Natural killer cell treated with Interleukin-12 subunit alpha and Interleukin-12 subunit beta and Interleukin-15 and Interleukin-18, amount 100 ng/mL, for 72 hours (primary cell): ENCODE results near the gene DMRTC2. TPM values are rescaled to one million over a fixed set of nuclear protein-coding genes. Genes with fewer than 3 reads are reported as not detected.

Experiments used
- ATAC-seq, 2 donors: fragments of 150-1000 bp; cut with Tn5 transposase in 1 of 2; sonication (Bioruptor Pico), chemical (Tn5 transposase) in 1 of 2; 2 replicates each; pipeline ENCODE4 v1.10.0; 2021
- DNase-seq: peaks from one replicate; pipeline ENCODE4 v3.0.0; 2022; ENCODE audit warnings: low spot score
- H3K27ac Mint-ChIP-seq, 2 donors: 1 replicate in 1 of 2; 2 replicates in 1 of 2; pipeline ENCODE4 v1.8.0; 2022; ENCODE audit warnings: mixed read lengths in 2 of 2, mild to moderate bottlenecking in 1 of 2, moderate library complexity in 1 of 2
- H3K27me3 Mint-ChIP-seq, 2 donors: 1 replicate in 1 of 2; 2 replicates in 1 of 2; pipeline ENCODE4 v1.8.0; 2022; ENCODE audit warnings: mixed read lengths in 2 of 2
- H3K36me3 Mint-ChIP-seq: one replicate; pipeline ENCODE4 v1.8.0; 2022; ENCODE audit warnings: mixed read lengths
- H3K4me1 Mint-ChIP-seq, 2 donors: 1 replicate in 1 of 2; 2 replicates in 1 of 2; pipeline ENCODE4 v1.8.0; 2022; ENCODE audit warnings: low read depth in 2 of 2, mixed read lengths in 2 of 2, mild to moderate bottlenecking in 1 of 2
- H3K4me3 Mint-ChIP-seq: one replicate; pipeline ENCODE4 v1.8.0; 2022; ENCODE audit warnings: mixed read lengths
- H3K9me3 Mint-ChIP-seq: 2 replicates; pipeline ENCODE4 v1.8.0; 2022; ENCODE audit warnings: mixed read lengths
- total RNA-seq, 2 donors: library from RNA; stranded (reverse); gene quantifications; one replicate each; pipeline ENCODE4 v1.2.3, GENCODE V29; 2022

Gene DMRTC2
- total RNA-seq, 2 donors from 2014 or later: not detected

GRCh38 chr19:41815301-41815700 lies 29.5 kb upstream of the DMRTC2 start:
- Mint-ChIP-seq H3K4me3 (no peak overlapping the region), H3K36me3 (no peaks in the 10 kb centered on the region), H3K9me3 (no peaks in the 10 kb centered on the region), H3K27me3 (peaks cover 0 to 5% of the 10 kb centered on the region in 2 donors), H3K4me1 (no peaks in the 10 kb centered on the region), H3K27ac (no peak overlapping the region)
- ATAC-seq (no peak), DNase-seq (no peak)

DNA sequence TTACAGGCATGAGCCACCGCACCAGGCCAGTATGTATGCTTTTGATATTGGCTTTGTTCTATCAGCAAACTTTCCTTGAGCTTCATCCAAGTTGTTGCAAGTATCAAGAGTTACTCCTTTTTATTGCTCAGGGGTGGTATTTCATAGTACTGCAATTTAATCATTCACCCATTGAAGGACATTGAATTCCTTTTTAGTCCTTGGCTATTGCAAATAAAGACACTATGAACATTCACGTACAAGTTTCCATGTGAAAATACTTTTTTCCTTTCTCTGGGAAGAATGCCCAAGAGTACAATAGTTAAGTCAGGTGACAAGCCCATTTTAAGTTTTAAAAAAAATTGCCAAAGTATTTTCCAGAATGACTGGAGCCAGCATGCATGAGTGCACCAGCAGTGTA lies 28.1 kb upstream of the DMRTC2 start:
- Mint-ChIP-seq H3K4me1 (no peaks in the 10 kb centered on the region), H3K4me3 (no peak overlapping the region), H3K27ac (no peak overlapping the region), H3K9me3 (no peaks in the 10 kb centered on the region), H3K36me3 (no peaks in the 10 kb centered on the region), H3K27me3 (peaks cover 8 to 9% of the 10 kb centered on the region in 2 donors)
- DNase-seq (no peak), ATAC-seq (no peak)

GRCh38 chr19:41821003-41821735 lies 23.7 kb upstream of the DMRTC2 start:
- peaks cover 16 to 26% of the 10 kb centered on the region in 2 donors for H3K27me3 Mint-ChIP-seq
- H3K27ac Mint-ChIP-seq: no peak overlapping the region
- no peaks in the 10 kb centered on the region for H3K36me3 Mint-ChIP-seq
- ATAC-seq (peak; percentile 76 to 80), DNase-seq (peak; percentile 26)
- H3K4me3 Mint-ChIP-seq: no peak overlapping the region
- H3K4me1 Mint-ChIP-seq: no peaks in the 10 kb centered on the region
- no peaks in the 10 kb centered on the region for H3K9me3 Mint-ChIP-seq

- H3K27ac Mint-ChIP-seq: no peak overlapping the region
- H3K27me3 Mint-ChIP-seq: peaks cover 17 to 29% of the 10 kb centered on the region in 2 donors
- H3K4me1 Mint-ChIP-seq: peaks cover 0 to 3% of the 10 kb centered on the region in 2 donors
- no peak for DNase-seq
- no peaks in the 10 kb centered on the region for H3K9me3 Mint-ChIP-seq
- H3K36me3 Mint-ChIP-seq: no peaks in the 10 kb centered on the region
- no peak overlapping the region for H3K4me3 Mint-ChIP-seq
- ATAC-seq: no peak
These were observed 6.7 kb upstream of the DMRTC2 start for GRCh38 chr19:41837981-41838708.

DNA sequence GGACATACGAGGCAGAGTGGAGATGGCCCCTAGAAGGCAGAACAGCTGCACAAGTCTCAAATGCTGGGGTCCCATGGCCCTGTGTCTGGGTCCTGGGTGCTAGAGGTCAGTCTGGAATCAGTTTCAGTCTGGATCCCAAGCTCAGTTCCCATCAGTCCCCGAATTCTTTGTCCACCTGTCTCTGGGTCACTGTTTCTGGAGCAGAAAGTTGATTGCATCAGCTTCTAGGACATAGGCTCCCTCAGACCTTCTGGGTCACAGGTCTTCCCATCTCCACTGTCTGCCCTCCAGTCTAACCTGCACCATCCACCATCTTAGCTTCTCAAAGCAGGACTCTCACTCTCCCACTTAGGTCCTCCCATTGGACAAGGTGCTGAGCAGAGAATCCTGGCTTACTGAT lies 5.6 kb upstream of the DMRTC2 start:
- Mint-ChIP-seq H3K27me3 (peaks cover 24 to 29% of the 10 kb centered on the region in 2 donors), H3K27ac (no peak overlapping the region), H3K4me3 (no peak overlapping the region), H3K4me1 (peaks cover 0 to 3% of the 10 kb centered on the region in 2 donors), H3K36me3 (no peaks in the 10 kb centered on the region), H3K9me3 (no peaks in the 10 kb centered on the region)
- DNase-seq: no peak
- ATAC-seq: no peak

- H3K4me1 Mint-ChIP-seq: no peaks in the 10 kb centered on the region
- H3K4me3 Mint-ChIP-seq: no peak overlapping the region
- DNase-seq (no peak), ATAC-seq (no peak)
- H3K9me3 Mint-ChIP-seq: no peaks in the 10 kb centered on the region
- no peaks in the 10 kb centered on the region for H3K36me3 Mint-ChIP-seq
- peaks cover 6 to 13% of the 10 kb centered on the region in 2 donors for H3K27me3 Mint-ChIP-seq
- H3K27ac Mint-ChIP-seq: no peak overlapping the region
These were observed 1.5 kb upstream of the DMRTC2 start for GRCh38 chr19:41843371-41843770.

DNA sequence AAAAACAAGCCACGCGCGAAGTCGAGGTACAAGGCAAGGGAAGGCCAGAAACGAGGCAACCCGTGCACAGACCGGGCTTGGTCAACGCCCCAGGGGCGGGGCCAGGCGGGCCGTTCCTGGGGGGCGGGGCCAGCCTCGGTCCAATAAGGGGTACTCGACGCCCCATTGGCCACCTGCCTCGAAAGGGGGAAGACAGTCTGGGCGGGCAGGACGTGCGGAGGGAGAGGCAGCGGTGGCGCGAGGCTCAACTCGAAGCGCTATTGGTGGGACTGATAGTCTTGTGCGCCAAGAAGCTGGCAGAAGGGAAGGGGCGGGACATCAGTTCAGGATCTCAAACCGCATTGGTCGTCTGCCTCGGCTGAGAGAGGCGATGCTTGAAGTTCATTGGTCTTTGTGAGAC lies 241 bp upstream of the DMRTC2 start, which contains the start of gene LYPD4:
Gene LYPD4 (minus strand): TSS at position 83 of the 400 bp plus-strand sequence. CDS start 5,398 bp downstream, outside the sequence.
- no peak for ATAC-seq
- Mint-ChIP-seq H3K27me3 (peaks cover 6 to 10% of the 10 kb centered on the region in 2 donors), H3K36me3 (no peaks in the 10 kb centered on the region), H3K4me1 (no peaks in the 10 kb centered on the region), H3K27ac (peak within 1 kb of the TSS in 1 of 2 donors; percentile 27), H3K4me3 (no peak within 1 kb of the TSS), H3K9me3 (no peaks in the 10 kb centered on the region)
- DNase-seq: no peak

DNA sequence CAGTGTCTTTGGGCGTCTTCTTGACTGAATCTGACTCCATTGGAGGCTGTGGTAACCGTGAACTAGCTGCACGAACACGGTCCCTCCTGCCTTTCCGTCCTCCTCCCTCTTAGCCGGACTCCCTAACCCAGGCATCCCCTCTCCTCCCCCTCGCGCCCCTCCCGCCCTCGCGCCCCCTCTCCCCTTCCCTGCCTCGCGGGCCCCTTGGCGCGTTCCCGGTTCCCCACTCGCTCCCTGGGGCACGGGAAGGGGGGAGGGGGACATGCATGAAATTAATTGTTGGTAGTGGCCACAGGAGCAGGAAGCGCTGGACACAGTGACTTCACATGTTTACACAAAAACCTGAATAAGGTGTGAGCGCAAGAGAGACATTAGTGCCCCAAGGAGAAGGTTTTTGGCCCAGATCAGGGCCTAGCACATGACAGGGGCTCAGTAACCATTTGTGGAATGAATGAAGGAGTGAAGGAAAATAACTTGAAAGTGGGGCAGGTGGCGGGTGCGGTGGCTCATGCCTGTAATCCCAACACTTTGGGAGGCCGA lies 279 bp downstream of the DMRTC2 start:
- peak overlapping the region in 1 of 2 donors; percentile 27 for H3K27ac Mint-ChIP-seq
- no peak overlapping the region for H3K4me3 Mint-ChIP-seq
- ATAC-seq: no peak
- no peaks in the 10 kb centered on the region for H3K36me3 Mint-ChIP-seq
- no peak for DNase-seq
- H3K9me3 Mint-ChIP-seq: no peaks in the 10 kb centered on the region
- peaks cover 4 to 10% of the 10 kb centered on the region in 2 donors for H3K27me3 Mint-ChIP-seq
- H3K4me1 Mint-ChIP-seq: no peaks in the 10 kb centered on the region

GRCh38 chr19:41847351-41848105 lies 2.7 kb downstream of the DMRTC2 start:
- ATAC-seq (peak in 1 of 2 donors; percentile 13), DNase-seq (no peak)
- Mint-ChIP-seq H3K27ac (no peak overlapping the region), H3K4me1 (no peaks in the 10 kb centered on the region), H3K4me3 (no peak overlapping the region), H3K27me3 (peaks cover 13 to 16% of the 10 kb centered on the region in 2 donors), H3K9me3 (no peaks in the 10 kb centered on the region), H3K36me3 (no peaks in the 10 kb centered on the region)

GRCh38 chr19:41848666-41849065 lies 3.8 kb downstream of the DMRTC2 start:
- no peak overlapping the region for H3K4me3 Mint-ChIP-seq
- H3K27ac Mint-ChIP-seq: no peak overlapping the region
- no peaks in the 10 kb centered on the region for H3K4me1 Mint-ChIP-seq
- H3K27me3 Mint-ChIP-seq: peaks cover 13 to 14% of the 10 kb centered on the region in 2 donors
- no peaks in the 10 kb centered on the region for H3K9me3 Mint-ChIP-seq
- H3K36me3 Mint-ChIP-seq: no peaks in the 10 kb centered on the region
- DNase-seq: no peak
- no peak for ATAC-seq

DNA sequence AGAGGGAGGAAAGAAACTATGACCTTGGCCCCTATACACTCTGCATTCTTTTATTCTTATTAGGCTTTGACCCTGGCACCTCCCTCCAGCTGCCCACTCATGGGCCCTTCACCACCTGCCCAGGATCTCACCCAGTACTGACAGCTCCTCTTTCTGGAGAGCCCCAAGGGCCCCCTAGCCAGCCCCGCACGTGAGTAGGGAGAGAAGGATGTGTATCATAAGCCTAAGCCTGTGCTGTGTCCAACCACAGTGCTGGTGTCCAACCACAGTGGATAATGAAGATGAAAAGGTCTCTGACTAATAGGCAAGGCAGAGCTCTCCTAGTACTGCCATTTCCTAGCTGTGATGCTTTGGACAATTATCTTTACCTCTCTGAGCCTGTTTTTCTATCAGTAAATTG lies 4.2 kb downstream of the DMRTC2 start:
- H3K27me3 Mint-ChIP-seq: peaks cover 12 to 13% of the 10 kb centered on the region in 2 donors
- H3K27ac Mint-ChIP-seq: no peak overlapping the region
- no peaks in the 10 kb centered on the region for H3K36me3 Mint-ChIP-seq
- no peak overlapping the region for H3K4me3 Mint-ChIP-seq
- H3K4me1 Mint-ChIP-seq: no peaks in the 10 kb centered on the region
- no peaks in the 10 kb centered on the region for H3K9me3 Mint-ChIP-seq
- DNase-seq (no peak), ATAC-seq (no peak)

DNA sequence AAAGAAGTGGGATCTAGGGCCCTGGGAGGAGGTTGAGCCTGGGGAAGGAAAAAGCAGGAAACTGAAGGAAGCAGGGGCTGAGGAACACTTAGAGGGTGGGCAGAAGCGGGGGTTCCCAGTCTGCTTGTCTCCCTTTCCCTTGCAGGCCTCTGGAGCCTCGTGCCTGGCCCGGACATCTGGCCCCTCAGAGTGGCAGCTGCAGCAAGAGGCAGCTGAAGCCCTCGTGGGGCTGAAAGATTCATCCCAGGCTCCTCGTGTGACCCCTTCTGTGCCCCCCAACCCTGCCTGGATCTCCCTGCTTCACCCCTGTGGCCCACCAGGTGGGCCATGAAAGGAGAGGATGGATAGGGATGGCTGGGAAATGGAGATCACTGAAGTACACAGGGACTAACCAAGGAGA lies 5.5 kb downstream of the DMRTC2 start:
- H3K4me3 Mint-ChIP-seq: no peak overlapping the region
- no peaks in the 10 kb centered on the region for H3K36me3 Mint-ChIP-seq
- no peaks in the 10 kb centered on the region for H3K9me3 Mint-ChIP-seq
- no peaks in the 10 kb centered on the region for H3K4me1 Mint-ChIP-seq
- H3K27ac Mint-ChIP-seq: no peak overlapping the region
- ATAC-seq (no peak), DNase-seq (no peak)
- peaks cover 12 to 13% of the 10 kb centered on the region in 2 donors for H3K27me3 Mint-ChIP-seq

DNA sequence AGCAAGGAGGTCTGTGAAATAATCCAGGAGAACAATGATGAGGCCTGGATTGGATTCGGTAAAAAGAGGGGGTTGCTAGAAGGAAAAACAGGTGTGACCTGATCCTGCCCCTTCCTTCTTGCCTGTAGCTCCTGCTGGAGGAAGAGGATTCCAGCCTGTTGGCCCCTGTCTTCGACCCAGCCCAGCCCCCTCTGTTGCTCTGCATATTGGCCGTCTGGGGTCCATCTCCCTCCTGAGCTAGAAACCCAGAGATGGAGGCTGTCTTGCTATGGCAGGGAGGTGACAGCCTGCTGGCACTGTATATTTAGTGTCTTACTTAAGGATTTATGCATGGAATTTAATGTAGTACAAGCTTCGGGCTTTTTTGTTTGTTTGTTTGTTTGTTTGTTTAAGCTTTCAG lies 6.6 kb downstream of the DMRTC2 start:
- no peak overlapping the region for H3K27ac Mint-ChIP-seq
- DNase-seq (no peak), ATAC-seq (no peak)
- H3K4me3 Mint-ChIP-seq: no peak overlapping the region
- H3K9me3 Mint-ChIP-seq: no peaks in the 10 kb centered on the region
- no peaks in the 10 kb centered on the region for H3K4me1 Mint-ChIP-seq
- H3K27me3 Mint-ChIP-seq: peaks cover 12 to 13% of the 10 kb centered on the region in 2 donors
- no peaks in the 10 kb centered on the region for H3K36me3 Mint-ChIP-seq
